ENCODE data around the gene TOPAZ1. TPM values are rescaled to one million over a fixed set of nuclear protein-coding genes. Genes with fewer than 3 reads are reported as not detected.

TOPAZ1 gene
- polyA plus RNA-seq, 6 donors from 2014 or later = not detected

DNA sequence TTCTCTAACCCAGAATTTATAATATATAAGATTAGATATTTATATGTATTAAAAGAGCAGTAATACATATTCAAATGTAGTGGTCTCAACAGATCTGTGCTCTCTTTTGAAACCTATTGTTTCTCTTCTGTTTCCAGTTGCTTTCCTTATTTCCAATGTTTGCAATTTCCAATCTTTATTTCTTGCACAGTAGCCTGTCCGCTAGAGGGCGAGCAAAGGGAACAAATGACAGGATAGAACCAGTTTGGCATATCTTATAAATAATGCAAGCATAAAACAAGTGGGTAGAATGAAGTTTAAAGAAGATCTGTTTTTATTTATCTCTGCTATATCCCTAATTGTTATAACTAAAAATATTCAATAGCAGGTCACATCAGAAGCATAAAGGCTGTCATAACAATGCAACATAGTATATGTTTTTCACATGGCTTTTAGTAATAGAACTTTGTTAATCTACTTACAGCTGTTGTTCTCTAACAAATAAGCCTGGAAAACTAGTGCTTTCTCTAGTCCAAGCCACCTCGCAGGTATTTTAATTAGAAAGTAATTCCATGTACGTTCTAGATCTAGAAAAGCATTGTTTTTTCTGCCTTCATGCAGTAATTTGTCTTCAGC lies 81.8 kb downstream of the TOPAZ1 start:
- Mint-ChIP-seq H3K27me3 (peaks cover 0 to 8% (median 5%) of the 10 kb centered on the region in 3 donors), H3K9me3 (peaks cover 0 to 2% (median 0%) of the 10 kb centered on the region in 7 donors), H3K36me3 (no peaks in the 10 kb centered on the region), H3K4me3 (no peak overlapping the region), H3K27ac (no peak overlapping the region), H3K4me1 (no peaks in the 10 kb centered on the region)
- DNase-seq (peak; percentile 37), ATAC-seq (ENCODE audit: low read depth in 2 of 2) (peak in 1 of 2 donors; percentile 39)

DNA sequence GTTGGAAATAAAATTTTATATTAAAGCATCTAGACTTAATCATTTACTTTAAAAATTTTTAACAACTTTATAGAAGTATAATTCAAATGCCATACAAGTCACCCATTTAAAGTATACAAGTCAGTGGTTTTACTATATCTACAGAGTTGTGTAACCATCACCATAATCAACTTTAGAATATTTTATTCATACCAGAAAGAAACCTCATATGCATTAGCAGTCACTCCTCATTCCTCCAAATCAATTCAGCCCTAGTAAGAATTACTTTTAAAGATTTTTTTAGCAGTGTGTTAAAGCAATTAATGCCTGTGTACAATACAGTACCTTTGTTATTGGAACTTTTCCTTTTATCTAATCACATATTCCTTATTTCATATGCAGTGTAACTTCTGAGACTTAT lies 82.9 kb downstream of the TOPAZ1 start:
- Mint-ChIP-seq H3K27ac (no peak overlapping the region), H3K4me3 (no peak overlapping the region), H3K36me3 (no peaks in the 10 kb centered on the region), H3K27me3 (peaks cover 0 to 8% (median 5%) of the 10 kb centered on the region in 3 donors), H3K9me3 (peaks cover 0 to 2% (median 0%) of the 10 kb centered on the region in 7 donors), H3K4me1 (no peaks in the 10 kb centered on the region)
- no peak for ATAC-seq (ENCODE audit: low read depth in 2 of 2)
- no peak for DNase-seq

DNA sequence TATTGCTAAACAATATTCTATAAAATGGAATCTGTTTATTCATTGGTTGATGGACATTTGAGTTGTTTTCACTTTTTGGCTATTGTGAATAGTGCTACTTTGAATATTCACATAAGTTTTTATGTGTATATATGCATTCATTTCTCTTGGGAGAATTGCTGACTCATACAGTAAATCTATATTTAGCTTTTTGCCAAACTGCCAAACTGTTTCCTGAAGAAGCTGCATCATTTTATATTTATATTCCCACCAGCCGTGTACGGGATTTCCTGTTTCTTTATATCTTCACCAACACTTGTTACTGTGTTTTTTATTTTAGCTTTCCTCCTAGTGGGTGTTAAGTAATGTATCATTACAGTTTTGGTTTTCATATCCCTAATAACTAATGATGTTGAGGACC lies 84.3 kb downstream of the TOPAZ1 start:
- Mint-ChIP-seq H3K27me3 (peaks cover 0 to 10% (median 8%) of the 10 kb centered on the region in 3 donors), H3K9me3 (peaks cover 0 to 2% (median 0%) of the 10 kb centered on the region in 7 donors), H3K36me3 (no peaks in the 10 kb centered on the region), H3K4me1 (no peaks in the 10 kb centered on the region), H3K27ac (no peak overlapping the region), H3K4me3 (no peak overlapping the region)
- DNase-seq (no peak), ATAC-seq (ENCODE audit: low read depth in 2 of 2) (no peak)

DNA sequence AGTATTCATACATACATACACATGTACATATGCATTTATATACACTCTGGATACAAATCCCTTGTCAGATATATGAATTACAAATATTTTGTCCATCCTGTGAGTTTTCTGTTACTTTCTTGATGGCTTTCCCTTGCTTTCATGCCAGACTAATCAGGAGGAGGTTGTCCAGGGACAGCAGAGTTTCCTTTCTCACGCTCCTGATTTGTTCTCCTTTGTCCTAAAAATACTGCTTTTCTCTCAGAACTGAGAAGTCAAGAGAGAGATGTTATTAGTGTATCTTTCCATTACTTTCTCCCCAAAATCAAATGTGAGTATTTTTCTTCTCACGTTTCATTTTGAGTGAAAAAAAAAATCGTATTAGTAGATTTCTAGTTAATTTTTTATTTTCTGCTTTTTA lies 84.8 kb downstream of the TOPAZ1 start:
- Mint-ChIP-seq H3K9me3 (peaks cover 0 to 2% (median 0%) of the 10 kb centered on the region in 7 donors), H3K27me3 (peaks cover 0 to 10% (median 8%) of the 10 kb centered on the region in 3 donors), H3K4me3 (no peak overlapping the region), H3K4me1 (no peaks in the 10 kb centered on the region), H3K36me3 (no peaks in the 10 kb centered on the region), H3K27ac (peak overlapping the region in 1 of 6 donors; percentile 49)
- ATAC-seq (ENCODE audit: low read depth in 2 of 2) = no peak
- no peak for DNase-seq

DNA sequence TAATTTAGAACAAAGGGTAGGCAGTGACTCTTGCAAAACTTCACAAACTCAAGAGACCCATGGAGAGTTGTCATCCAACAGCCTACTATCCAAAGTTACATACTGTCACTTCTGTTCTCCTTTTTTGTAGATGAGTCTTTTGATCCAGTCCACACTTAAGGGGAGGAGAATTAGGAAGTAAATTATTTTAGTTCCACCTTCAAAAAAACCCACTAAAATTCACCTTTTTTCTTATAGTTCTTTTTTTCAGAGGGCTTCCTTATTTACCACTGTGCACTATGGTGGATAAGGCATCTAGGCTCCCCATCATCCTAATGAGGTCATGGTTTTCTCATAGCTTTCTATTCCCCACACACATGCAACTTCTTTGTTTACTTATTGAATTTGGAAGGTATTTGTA lies 88.3 kb downstream of the TOPAZ1 start:
- ATAC-seq (ENCODE audit: low read depth in 2 of 2) (no peak), DNase-seq (no peak)
- peaks cover 11 to 24% (median 20%) of the 10 kb centered on the region in 3 donors for H3K27me3 Mint-ChIP-seq
- no peak overlapping the region for H3K27ac Mint-ChIP-seq
- no peaks in the 10 kb centered on the region for H3K4me1 Mint-ChIP-seq
- no peak overlapping the region for H3K4me3 Mint-ChIP-seq
- H3K9me3 Mint-ChIP-seq = peaks cover 0 to 2% (median 0%) of the 10 kb centered on the region in 7 donors
- H3K36me3 Mint-ChIP-seq = no peaks in the 10 kb centered on the region

DNA sequence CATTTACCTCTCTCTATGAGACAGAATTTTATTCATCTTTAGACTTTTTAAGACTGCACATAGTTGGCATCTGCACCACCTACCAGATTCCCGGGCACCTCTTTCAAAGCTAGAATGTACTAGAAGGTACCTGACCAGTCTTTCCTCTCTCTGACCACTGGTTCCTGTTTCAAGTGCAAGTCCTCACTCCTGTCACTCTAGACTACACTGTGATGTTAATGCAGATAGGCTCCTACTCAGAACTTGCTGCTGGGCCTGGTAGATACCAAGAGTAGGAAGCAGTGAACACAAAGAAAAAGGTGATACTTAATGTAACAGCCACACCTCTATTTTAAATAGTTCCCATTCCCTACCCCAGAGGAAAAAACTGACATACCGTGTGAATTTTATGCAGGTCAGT lies 88.8 kb downstream of the TOPAZ1 start:
- no peak overlapping the region for H3K27ac Mint-ChIP-seq
- ATAC-seq (ENCODE audit: low read depth in 2 of 2) (no peak), DNase-seq (no peak)
- H3K4me1 Mint-ChIP-seq = no peaks in the 10 kb centered on the region
- H3K4me3 Mint-ChIP-seq = no peak overlapping the region
- H3K27me3 Mint-ChIP-seq = peaks cover 11 to 24% (median 20%) of the 10 kb centered on the region in 3 donors
- H3K36me3 Mint-ChIP-seq = no peaks in the 10 kb centered on the region
- H3K9me3 Mint-ChIP-seq = peaks cover 0 to 2% (median 0%) of the 10 kb centered on the region in 7 donors

DNA sequence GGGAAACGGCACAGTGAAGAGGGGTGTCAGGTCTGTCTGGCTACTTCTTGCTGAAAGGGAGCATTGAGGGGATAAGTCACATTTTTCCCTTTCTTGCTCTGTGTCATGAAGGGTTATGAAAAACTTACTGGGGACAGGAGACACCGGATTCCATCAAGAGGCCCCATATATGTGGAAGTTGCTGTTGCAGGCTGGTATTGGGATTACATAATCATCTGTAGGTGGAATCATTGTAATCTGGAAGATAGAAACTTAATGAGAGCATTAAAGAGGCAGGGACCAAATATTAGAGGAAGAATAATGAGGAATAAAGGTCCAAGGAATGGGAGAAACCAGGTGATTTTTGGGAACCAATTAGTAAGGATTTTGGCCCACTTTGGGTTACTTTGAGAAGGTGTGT lies 92.6 kb downstream of the TOPAZ1 start:
- H3K36me3 Mint-ChIP-seq = no peaks in the 10 kb centered on the region

DNA sequence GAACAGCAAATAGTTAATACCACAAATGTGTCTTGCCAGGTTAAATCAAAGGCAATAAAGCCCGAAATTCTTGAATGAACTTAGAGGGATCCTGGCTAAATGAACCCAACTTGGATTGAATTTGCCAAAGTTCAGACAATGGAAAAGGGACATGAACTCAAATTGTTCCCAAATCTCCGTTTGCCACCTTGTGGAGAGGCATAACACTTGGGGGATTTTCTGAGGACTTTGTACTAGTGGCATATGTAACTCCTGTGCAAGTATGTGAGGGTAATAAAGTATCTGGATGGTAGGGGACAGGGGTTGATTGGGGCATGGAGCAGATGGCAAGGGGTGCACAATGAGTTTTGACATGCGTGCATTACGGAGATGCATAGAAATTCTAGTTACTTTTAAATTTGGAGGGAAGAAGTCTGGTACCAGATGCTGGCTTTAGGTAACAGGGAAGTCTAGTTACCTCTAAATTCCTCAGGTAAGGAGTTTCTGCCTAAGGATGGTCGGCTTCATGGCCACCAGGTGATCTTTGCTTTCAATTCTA lies 95.6 kb downstream of the TOPAZ1 start:
- H3K36me3 Mint-ChIP-seq = no peaks in the 10 kb centered on the region
- peak overlapping the region; percentile 96 to 99 (median 99) for H3K27ac Mint-ChIP-seq
- no peaks in the 10 kb centered on the region for H3K9me3 Mint-ChIP-seq
- peak overlapping the region; percentile 92 to 99 (median 98) for H3K4me3 Mint-ChIP-seq
- peaks cover 19 to 24% (median 23%) of the 10 kb centered on the region in 3 donors for H3K4me1 Mint-ChIP-seq
- H3K27me3 Mint-ChIP-seq = peaks cover 7 to 20% (median 14%) of the 10 kb centered on the region in 3 donors
- ATAC-seq (ENCODE audit: low read depth in 2 of 2) (no peak), DNase-seq (no peak)

More for the DNA sequence above, 92.6 kb downstream of the TOPAZ1 start:
- DNase-seq (no peak), ATAC-seq (ENCODE audit: low read depth in 2 of 2) (no peak)
- Mint-ChIP-seq H3K4me1 (peaks cover 9 to 13% (median 11%) of the 10 kb centered on the region in 3 donors), H3K4me3 (peak overlapping the region in 1 of 8 donors; percentile 53), H3K27me3 (peaks cover 7 to 20% (median 19%) of the 10 kb centered on the region in 3 donors), H3K27ac (no peak overlapping the region), H3K9me3 (no peaks in the 10 kb centered on the region)

DNA sequence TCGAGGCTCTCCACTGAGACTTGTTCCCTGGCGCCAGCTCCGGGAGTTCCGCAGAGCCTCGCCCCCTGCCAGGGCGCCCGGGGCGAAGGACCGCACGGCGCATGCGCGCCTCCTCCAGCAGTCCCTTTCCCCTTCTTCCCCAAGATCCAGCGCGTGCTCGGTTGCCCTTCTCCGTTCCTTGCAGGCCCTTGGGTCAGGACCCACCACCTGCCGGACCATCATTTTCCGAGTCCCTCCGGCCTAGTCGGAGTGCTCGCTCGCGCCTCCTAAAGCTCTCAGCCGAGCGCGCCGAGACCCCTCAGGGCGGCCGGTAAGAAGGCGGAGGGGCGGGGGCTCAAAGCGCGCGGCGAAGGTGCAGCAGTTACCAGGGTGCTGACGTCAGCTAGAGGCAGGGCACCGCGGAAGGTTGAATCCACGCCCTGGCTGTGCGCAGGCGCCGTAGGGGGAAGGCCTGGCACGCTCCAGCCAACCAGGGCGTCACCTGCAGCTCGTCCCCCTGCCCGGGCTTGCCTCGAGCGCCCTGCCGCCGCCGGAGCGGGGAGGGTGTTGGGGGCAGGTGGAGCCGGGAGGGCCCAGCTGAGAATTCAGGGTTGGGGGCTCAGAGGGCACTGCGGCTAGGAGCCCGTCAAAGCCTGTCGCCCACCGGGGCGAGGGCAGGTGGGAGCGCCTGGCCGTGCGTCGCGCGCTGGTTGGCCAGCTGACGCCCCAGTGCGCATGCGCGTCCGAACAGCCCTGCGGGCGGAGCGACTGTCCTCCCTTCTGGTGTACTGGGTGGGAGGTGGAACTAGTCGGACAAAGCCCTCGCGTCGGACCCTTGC lies 96.5 kb downstream of the TOPAZ1 start, which contains the start of gene TCAIM:
Gene TCAIM (plus strand): TSS at position 757 of the 818 bp plus-strand sequence. CDS start 16,017 bp downstream, outside the sequence.
- Mint-ChIP-seq H3K27ac (peak within 1 kb of the TSS; percentile 96 to 99 (median 99)), H3K4me1 (peaks cover 19 to 24% (median 23%) of the 10 kb centered on the region in 3 donors), H3K9me3 (no peaks in the 10 kb centered on the region), H3K4me3 (peak within 1 kb of the TSS; percentile 92 to 99 (median 98)), H3K27me3 (peaks cover 3 to 17% (median 11%) of the 10 kb centered on the region in 3 donors), H3K36me3 (no peaks in the 10 kb centered on the region)
- DNase-seq (peak; percentile 100), ATAC-seq (ENCODE audit: low read depth in 2 of 2) (peak; percentile 90 to 91)

DNA sequence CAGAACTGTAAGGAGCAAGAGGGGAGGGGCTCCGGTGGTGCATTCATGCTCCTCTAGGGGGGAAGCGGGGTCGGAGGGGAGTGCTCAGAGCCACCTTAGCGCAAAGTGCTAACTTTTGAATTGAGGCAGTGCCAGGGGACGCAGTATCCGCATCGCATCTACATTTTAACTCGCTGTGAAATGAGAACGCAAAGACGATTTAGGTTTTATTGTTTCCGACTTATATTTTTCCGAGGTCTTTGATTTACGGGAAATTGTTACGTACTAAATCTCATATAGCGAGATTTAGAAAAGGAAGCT lies 97.1 kb downstream of the TOPAZ1 start:
- H3K9me3 Mint-ChIP-seq = no peaks in the 10 kb centered on the region
- peaks cover 19 to 24% (median 23%) of the 10 kb centered on the region in 3 donors for H3K4me1 Mint-ChIP-seq
- H3K27me3 Mint-ChIP-seq = peaks cover 0 to 11% (median 6%) of the 10 kb centered on the region in 3 donors
- peak overlapping the region; percentile 92 to 99 (median 98) for H3K4me3 Mint-ChIP-seq
- no peaks in the 10 kb centered on the region for H3K36me3 Mint-ChIP-seq
- DNase-seq (no peak), ATAC-seq (ENCODE audit: low read depth in 2 of 2) (no peak)
- peak overlapping the region; percentile 96 to 99 (median 98) for H3K27ac Mint-ChIP-seq

DNA sequence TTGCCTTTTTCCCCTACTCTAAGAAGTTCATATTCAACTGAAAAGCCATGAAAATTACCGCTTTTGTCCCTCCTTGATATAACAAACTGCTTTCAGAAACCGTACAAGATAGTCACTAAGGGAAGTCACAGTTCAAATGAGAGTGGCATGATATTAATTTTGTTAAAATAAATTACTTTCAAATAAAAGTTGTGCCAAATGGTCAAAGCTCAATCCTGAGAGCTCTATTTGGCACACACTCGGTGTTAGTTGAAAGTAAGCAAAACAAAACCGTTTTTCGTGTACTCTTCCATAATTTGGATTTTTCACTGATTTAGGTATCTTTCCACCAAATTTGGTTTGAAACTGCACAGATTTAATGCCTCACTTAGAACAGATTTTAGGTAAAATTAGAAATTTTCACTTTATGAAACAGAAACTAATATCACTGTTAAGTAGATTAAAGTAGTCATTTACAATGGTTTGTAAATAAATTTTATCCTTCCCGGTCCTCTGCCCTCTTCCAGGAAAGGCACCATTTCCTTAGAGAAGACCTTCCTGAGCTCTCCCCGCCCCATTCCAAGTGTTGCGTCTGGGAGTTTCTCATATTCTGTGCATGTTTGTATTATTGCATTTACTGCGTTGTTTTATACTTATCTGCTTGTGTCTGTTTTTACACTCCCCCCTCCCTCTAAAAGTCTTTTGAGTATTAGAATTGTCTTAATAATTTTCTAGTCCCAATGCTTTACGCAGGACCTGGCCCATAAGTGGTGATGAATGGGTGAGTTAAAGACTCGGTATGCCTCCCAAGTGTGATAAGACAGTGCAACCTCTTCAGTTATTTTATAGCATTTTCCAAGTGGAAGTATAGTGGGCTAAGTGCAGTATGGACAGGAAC lies 97.7 kb downstream of the TOPAZ1 start:
- no peak for DNase-seq
- no peak for ATAC-seq (ENCODE audit: low read depth in 2 of 2)
- Mint-ChIP-seq H3K4me1 (peaks cover 19 to 24% (median 23%) of the 10 kb centered on the region in 3 donors), H3K4me3 (peak overlapping the region; percentile 92 to 99 (median 98)), H3K27me3 (peaks cover 0 to 5% (median 2%) of the 10 kb centered on the region in 3 donors), H3K27ac (peak overlapping the region; percentile 96 to 99 (median 98)), H3K9me3 (no peaks in the 10 kb centered on the region), H3K36me3 (no peaks in the 10 kb centered on the region)

DNA sequence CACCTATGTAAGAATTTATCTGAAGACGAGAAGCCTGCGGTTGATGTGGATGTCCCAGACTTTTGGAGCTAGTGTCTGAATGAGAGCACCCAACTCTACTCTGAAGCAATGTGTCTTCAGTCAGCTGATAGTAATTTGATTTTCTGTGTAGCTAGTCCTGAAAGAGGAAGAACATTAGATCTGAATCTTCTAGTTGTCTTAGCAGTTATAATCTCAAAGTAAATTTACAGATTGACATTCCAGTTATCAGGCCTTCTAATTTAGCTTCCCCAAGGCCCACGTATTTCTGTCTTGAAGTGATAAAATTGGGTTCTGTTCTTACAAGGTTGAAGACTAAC lies 98.3 kb downstream of the TOPAZ1 start:
- Mint-ChIP-seq H3K27me3 (no peaks in the 10 kb centered on the region), H3K9me3 (no peaks in the 10 kb centered on the region), H3K36me3 (no peaks in the 10 kb centered on the region), H3K4me3 (peak overlapping the region; percentile 64 to 99 (median 96)), H3K4me1 (peaks cover 19 to 24% (median 23%) of the 10 kb centered on the region in 3 donors), H3K27ac (peak overlapping the region in 3 of 6 donors; percentile 60 to 99 (median 96))
- DNase-seq (no peak), ATAC-seq (ENCODE audit: low read depth in 2 of 2) (no peak)
